Measurements from ENCODE around the gene CSNK2B.

Gene CSNK2B

GRCh38 chr6:31662124-31662723 is 3.7 kb upstream of the CSNK2B start:
- no peak for DNase-seq

GRCh38 chr6:31663126-31663960 is 2.5 kb upstream of the CSNK2B start:
- no peak for DNase-seq

- peak in 1 of 2 experiments; percentile 56 for DNase-seq
These were observed 1.7 kb upstream of the CSNK2B start for GRCh38 chr6:31663961-31664789.

- DNase-seq, result peak; percentile 91 to 96
These were observed 935 bp upstream of the CSNK2B start, which contains the start of gene GPANK1 for GRCh38 chr6:31664790-31665500. TSS of gene GPANK1 (minus strand) at chr6:31664997. CDS start at chr6:31664478, 519 bp downstream.

- no peak for DNase-seq
These were observed 571 bp downstream of the CSNK2B start for GRCh38 chr6:31666337-31666965.

GRCh38 chr6:31669676-31670075 is 3.8 kb downstream of the CSNK2B start, which contains the start of gene LY6G5B:
TSS of gene LY6G5B (plus strand) at chr6:31669976. CDS start at chr6:31670951, 975 bp downstream.
- DNase-seq, result no peak

GRCh38 chr6:31676322-31676903 is 10.5 kb downstream of the CSNK2B start:
- DNase-seq, result no peak

- no peak for DNase-seq
These were observed 11.0 kb downstream of the CSNK2B start for GRCh38 chr6:31676904-31677303.

GRCh38 chr6:31677955-31678354 is 12.1 kb downstream of the CSNK2B start:
- no peak for DNase-seq

GRCh38 chr6:31680226-31681134 is 14.6 kb downstream of the CSNK2B start, which contains the start of gene LY6G5C:
TSS of gene LY6G5C (minus strand) at chr6:31681067. CDS start at chr6:31680373, 694 bp downstream.
- DNase-seq, result peak; percentile 49 to 68

- no peak for DNase-seq
These were observed 15.3 kb downstream of the CSNK2B start for GRCh38 chr6:31681135-31681671.

GRCh38 chr6:31683591-31683990 is 17.7 kb downstream of the CSNK2B start:
- no peak for DNase-seq

- DNase-seq, result no peak
These were observed 20.6 kb downstream of the CSNK2B start for GRCh38 chr6:31686483-31686882.

- no peak for DNase-seq
These were observed 21.4 kb downstream of the CSNK2B start for GRCh38 chr6:31687321-31687720.

GRCh38 chr6:31687860-31688693 is 22.2 kb downstream of the CSNK2B start:
- DNase-seq, result no peak

GRCh38 chr6:31689249-31690110 is 23.6 kb downstream of the CSNK2B start:
- no peak for DNase-seq

- DNase-seq, result no peak
These were observed 24.6 kb downstream of the CSNK2B start for GRCh38 chr6:31690231-31691077.
